Memory B cell (primary cell): ENCODE data around the gene ARHGEF40.

Source experiments
- ATAC-seq: fragments of 150-1000 bp; cut with Tn5 transposase; 2 replicates; pipeline ENCODE4 v1.10.0; 2021; ENCODE audit warnings: low read depth, mild to moderate bottlenecking, moderate library complexity
- DNase-seq, 2 donors: peaks; one replicate each; pipeline ENCODE4 v3.0.0; 2022; ENCODE audit warnings: low spot score in 2 of 2
- H3K27ac Mint-ChIP-seq: one replicate; pipeline ENCODE4 v1.8.0; 2022; ENCODE audit warnings: mild to moderate bottlenecking, moderate library complexity, mixed read lengths
- H3K27me3 Mint-ChIP-seq: one replicate; pipeline ENCODE4 v1.8.0; 2022; ENCODE audit warnings: mixed read lengths
- H3K36me3 Mint-ChIP-seq: one replicate; pipeline ENCODE4 v1.8.0; 2022; ENCODE audit warnings: mild to moderate bottlenecking, mixed read lengths
- H3K4me1 Mint-ChIP-seq: one replicate; pipeline ENCODE4 v1.8.0; 2022; ENCODE audit warnings: mixed read lengths
- H3K4me3 Mint-ChIP-seq: one replicate; pipeline ENCODE4 v1.8.0; 2022; ENCODE audit warnings: mild to moderate bottlenecking, moderate library complexity, mixed read lengths
- H3K9me3 Mint-ChIP-seq: one replicate; pipeline ENCODE4 v1.8.0; 2022; ENCODE audit warnings: mixed read lengths

ARHGEF40 gene

DNA sequence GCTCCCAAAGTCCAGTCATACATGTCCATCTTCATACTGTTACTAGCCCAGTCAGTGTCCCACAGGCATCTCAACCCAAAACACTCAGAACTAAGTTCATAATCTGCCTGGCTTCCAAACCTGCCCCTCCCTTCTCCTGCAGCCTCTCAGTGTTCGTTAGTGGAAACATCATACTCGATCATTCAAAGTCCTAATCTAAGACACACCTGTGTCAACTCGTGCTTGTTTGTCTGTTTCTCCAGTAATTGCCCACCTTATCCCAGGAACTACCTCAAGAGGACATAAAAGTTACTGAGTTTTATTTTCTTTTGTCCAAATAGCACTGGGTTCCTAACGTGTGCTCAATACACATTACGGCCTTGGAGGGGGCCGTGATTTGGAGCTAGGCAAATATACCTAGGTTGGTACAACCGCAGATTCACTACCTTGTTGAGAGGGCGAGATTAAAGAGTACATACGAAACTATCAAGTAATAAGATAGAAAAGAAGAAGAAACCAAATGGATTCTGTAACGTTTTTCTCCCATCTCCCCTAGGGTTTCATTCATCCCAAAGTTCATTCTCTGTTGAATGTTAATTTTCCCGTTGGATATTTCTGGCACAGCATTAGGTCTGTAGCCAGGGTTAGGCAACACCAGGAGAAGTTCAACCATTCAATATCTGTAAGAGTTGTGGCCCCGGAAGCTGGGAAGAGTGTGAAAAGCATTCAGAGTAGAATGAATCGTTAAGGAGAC, 9.3 kb upstream of the ARHGEF40 start:
- H3K4me3 Mint-ChIP-seq = no peak overlapping the region
- H3K27ac Mint-ChIP-seq = no peak overlapping the region
- H3K27me3 Mint-ChIP-seq = peaks cover 26% of the 10 kb centered on the region
- DNase-seq (no peak), ATAC-seq (no peak)
- H3K4me1 Mint-ChIP-seq = no peaks in the 10 kb centered on the region
- H3K36me3 Mint-ChIP-seq = no peaks in the 10 kb centered on the region
- H3K9me3 Mint-ChIP-seq = no peaks in the 10 kb centered on the region

DNA sequence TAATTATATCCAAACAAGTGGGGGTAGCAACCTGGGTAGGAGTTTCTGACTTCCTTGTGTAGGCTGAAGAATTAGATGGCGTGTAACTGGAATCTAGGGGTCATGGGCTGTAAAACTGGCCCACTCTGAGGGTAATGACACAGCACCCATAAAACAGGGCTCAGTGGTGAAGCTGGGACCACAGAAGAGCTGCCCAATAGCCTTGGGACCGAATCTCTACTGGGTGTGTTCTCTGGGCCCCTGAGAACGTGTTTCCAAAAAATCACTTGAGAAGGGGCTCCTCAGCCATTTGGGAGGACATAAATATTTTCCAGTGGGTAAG, 8.8 kb upstream of the ARHGEF40 start:
- H3K36me3 Mint-ChIP-seq = no peaks in the 10 kb centered on the region
- DNase-seq (no peak), ATAC-seq (no peak)
- H3K4me3 Mint-ChIP-seq = no peak overlapping the region
- no peaks in the 10 kb centered on the region for H3K4me1 Mint-ChIP-seq
- no peaks in the 10 kb centered on the region for H3K9me3 Mint-ChIP-seq
- no peak overlapping the region for H3K27ac Mint-ChIP-seq
- H3K27me3 Mint-ChIP-seq = peaks cover 28% of the 10 kb centered on the region

DNA sequence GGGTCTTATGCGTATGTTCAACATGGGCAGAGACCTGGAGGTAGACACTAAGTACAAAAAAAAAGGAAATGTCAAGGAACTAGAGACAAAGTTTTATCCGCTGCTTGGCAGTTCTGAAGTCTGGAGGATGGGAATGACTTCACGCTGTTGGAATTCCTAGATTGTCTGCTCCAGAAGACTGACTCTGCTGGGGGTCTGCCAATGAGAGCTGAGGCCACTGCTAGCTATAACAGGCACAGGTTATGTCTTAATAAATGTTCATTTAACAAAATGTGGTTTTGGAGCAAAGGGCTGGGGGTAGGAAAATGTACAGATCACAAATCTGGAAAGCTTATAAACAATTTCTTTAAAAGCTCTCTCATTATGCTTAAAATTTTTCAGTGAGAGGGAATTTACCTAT, 6.6 kb upstream of the ARHGEF40 start:
- no peak overlapping the region for H3K27ac Mint-ChIP-seq
- no peak for DNase-seq
- H3K36me3 Mint-ChIP-seq = no peaks in the 10 kb centered on the region
- peaks cover 25% of the 10 kb centered on the region for H3K27me3 Mint-ChIP-seq
- H3K9me3 Mint-ChIP-seq = no peaks in the 10 kb centered on the region
- no peak for ATAC-seq
- peaks cover 2% of the 10 kb centered on the region for H3K4me1 Mint-ChIP-seq
- no peak overlapping the region for H3K4me3 Mint-ChIP-seq

DNA sequence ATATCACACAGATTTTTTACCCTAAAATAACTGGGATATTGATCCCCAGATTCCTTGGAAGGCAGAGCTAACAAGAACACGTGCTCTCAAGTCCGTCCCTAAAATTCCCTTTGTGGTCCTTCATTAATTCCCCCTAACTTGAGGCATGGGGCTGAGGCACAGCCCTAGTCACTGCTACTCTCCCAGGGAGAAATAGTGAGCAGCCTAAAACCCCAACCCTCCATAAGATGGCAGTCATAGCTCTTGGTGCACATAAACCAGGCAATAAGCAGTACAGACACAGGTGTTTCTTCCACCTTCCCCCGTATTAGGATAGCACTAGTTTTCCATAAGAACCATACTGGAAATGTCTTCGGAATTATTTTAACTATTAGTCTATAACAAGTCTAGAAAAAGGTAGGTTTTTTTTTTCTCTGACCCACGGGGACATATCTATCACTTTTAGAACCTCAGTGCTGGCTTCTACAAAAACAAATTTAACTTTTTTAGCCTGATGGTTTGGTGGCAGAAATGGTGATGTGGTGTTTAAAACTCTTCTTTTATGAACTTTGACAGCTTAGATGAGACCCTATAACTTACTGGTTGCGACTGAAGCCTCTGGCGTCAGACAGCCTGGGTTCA, 3.1 kb upstream of the ARHGEF40 start:
- no peak for DNase-seq
- Mint-ChIP-seq H3K27me3 (peaks cover 27% of the 10 kb centered on the region), H3K4me3 (no peak overlapping the region), H3K4me1 (peaks cover 31% of the 10 kb centered on the region), H3K36me3 (no peaks in the 10 kb centered on the region), H3K9me3 (no peaks in the 10 kb centered on the region), H3K27ac (no peak overlapping the region)
- peak; percentile 38 for ATAC-seq

DNA sequence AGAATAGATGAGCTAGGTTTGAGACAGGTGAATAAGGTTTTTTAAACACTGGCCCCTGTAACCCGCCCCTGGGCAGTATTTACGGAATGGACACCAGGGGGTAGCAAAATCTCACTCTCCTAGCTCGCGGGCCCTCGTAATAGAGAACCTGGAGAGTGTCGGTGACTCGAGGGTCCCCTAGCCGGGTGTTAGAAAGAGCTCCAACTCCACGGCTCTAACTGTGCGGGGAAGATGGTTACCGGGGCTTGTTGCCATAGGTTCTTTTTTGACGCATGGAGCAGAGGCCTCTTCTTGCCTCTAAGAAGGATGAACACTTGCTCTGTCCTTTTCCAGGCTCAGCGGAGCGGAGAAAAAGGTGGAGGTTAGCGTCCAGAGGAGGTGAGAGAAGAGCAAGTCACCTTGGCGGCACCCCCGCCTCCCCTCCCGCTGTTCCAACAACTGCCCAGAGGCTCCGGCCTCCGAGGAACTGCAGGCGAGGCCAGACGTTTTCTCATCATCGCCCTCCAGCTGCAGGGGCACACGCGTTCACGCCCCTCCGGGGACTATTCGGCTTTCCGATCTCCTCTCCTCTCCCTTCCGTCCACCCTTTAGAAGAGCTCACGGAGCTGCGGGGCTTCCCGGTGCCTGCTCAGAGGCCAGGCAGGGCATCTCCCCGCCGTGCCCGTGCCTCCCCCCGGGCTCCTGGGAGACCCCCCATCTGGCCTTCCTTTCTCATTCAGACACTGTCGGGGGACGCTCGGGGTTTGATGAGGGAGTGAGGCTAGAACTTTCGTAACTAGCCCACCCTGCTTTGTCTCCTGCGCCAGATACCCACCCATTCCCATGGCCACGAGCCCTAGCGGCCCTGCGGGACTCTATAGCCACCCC, 1.4 kb upstream of the ARHGEF40 start:
- peak; percentile 60 for ATAC-seq
- peaks cover 40% of the 10 kb centered on the region for H3K4me1 Mint-ChIP-seq
- H3K36me3 Mint-ChIP-seq = no peaks in the 10 kb centered on the region
- H3K27me3 Mint-ChIP-seq = peaks cover 25% of the 10 kb centered on the region
- no peaks in the 10 kb centered on the region for H3K9me3 Mint-ChIP-seq
- peak overlapping the region; percentile 87 for H3K4me3 Mint-ChIP-seq
- no peak overlapping the region for H3K27ac Mint-ChIP-seq
- DNase-seq = peak; percentile 44 to 47

DNA sequence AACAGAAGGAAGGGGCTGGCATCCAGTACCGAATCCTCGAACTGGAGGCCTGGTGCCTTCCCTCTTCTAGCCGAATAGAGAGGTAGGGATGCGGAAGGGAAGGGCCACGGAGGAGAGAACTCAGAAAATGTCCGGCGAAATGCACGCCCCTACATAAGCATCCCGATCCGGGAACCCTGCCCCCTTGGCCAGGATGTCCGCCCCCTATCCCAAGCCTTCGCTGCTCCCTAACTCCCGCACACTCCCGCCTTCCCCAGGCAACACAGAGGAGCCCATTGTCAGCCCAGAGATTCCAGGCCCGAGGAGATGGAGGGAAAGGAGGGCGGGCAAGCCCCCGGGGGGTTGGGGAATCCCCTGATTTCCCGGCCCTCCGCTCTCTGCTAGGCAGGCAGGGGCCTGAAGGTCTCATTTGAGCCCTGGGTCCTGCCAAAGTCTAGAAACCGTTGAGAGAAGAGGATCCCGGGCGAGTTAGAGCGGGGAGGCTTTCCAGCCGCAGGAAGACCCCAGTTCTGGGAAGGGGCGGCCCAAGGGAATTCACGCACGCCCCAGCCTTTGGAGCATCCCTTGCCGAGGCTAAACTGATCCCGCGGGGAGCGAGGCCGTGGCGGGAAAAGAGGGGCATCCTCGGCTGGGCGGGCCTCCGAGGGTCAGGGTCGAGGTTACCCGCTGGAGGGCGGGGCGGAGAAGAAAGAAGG, 569 bp upstream of the ARHGEF40 start:
- H3K9me3 Mint-ChIP-seq = no peaks in the 10 kb centered on the region
- H3K4me3 Mint-ChIP-seq = peak overlapping the region; percentile 87
- ATAC-seq (no peak), DNase-seq (peak; percentile 20 to 36)
- no peaks in the 10 kb centered on the region for H3K36me3 Mint-ChIP-seq
- peak overlapping the region; percentile 81 for H3K27ac Mint-ChIP-seq
- peaks cover 40% of the 10 kb centered on the region for H3K4me1 Mint-ChIP-seq
- peaks cover 25% of the 10 kb centered on the region for H3K27me3 Mint-ChIP-seq

DNA sequence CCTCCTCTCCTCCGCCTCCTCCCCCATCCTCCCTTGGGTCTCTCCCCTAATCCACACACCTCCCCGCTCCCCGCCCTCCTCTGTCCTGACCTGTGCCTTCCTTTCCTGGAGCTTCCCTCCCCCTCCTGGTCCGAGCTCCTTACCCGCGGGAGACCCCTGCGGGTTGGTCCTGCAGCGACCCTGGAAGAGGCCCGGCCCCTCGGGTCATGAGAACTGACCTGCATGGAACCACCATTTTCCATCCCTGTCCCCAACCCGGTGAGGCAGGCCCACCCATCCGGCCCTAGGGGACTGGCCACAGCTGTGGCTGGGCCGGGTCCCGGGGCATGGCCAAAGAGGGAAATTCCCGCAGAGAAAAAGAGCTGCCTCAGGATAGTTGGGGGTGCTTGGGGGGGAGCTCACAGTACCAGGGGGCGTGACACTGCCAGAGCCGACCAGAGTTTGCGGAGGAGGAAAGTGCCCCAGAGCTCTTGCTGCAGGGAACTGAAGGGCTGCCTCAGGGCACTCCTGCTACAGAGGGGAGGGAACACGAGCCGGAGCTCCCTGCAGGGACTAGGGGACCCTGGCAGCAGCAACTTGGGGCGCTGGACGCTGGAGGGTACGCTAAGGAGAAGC, 613 bp downstream of the ARHGEF40 start:
- Mint-ChIP-seq H3K4me3 (peak overlapping the region; percentile 89), H3K27me3 (peaks cover 22% of the 10 kb centered on the region), H3K4me1 (peaks cover 40% of the 10 kb centered on the region), H3K27ac (peak overlapping the region; percentile 17), H3K9me3 (no peaks in the 10 kb centered on the region), H3K36me3 (no peaks in the 10 kb centered on the region)
- DNase-seq (peak; percentile 11 to 27), ATAC-seq (peak; percentile 28)

DNA sequence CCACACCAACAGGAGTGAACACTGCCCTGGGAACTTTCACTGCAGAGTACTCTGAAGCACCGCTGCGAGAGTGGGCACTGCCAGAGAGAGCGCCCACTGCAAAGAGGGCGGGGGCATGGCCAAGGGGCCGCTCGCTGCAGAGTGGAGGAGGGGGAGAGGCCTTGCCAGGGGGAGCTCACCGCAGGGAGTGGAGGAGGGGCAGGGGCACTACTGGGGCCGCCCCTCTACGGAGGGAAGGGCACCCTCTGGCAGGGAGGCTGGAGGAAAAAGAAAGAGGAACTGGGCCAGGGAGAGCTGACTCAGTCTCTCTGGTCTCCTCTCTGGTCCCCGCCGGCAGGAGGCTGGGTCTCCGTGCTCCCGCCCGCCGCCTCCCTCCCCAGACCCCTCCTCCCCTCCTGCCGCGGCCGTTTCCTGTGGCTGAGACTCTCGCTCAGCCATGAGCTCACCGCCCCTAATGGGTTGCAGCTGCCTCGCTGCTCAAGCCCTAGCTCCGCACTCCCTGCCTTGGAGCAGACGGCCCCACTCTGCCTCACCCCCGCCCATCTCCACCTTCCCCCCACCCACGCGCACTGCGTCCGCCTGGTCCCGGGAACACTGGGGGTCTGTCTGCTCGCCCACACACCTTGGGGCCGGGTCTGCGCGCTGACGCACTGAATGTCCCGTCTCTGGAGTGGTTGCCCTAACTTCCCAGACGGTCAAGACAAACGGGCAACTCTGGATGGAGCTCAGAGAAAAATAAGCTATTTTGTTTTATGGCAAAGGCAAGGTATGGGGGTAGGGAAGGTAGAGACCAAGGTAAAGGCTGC, 1.3 kb downstream of the ARHGEF40 start:
- Mint-ChIP-seq H3K36me3 (no peaks in the 10 kb centered on the region), H3K27me3 (peaks cover 22% of the 10 kb centered on the region), H3K4me3 (peak overlapping the region; percentile 89), H3K27ac (peak overlapping the region; percentile 17), H3K9me3 (no peaks in the 10 kb centered on the region), H3K4me1 (peaks cover 40% of the 10 kb centered on the region)
- ATAC-seq = peak; percentile 57
- DNase-seq = peak; percentile 28 to 56

DNA sequence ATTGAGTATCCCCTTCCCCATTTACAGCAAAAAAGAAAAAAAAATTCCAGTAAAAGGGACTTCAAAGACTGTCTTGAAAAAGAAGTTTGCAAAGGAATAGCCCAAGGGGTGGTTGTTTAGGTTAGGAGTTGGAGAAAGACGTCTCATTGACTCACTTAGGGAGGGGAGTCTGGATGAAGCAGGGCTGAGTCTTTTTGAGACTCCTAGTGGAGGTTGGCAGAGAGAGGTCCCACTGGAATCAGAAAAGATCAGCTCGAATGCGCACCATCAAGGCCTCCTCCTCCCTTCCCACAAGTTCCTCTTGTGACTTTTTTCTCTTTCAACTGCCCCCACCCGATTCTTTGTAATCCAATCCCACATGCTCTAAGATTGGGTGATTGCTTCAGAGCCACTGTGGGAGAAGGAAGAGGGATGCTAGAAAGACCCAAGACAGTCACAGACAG, 1.9 kb downstream of the ARHGEF40 start:
- peaks cover 40% of the 10 kb centered on the region for H3K4me1 Mint-ChIP-seq
- H3K9me3 Mint-ChIP-seq = no peaks in the 10 kb centered on the region
- H3K27ac Mint-ChIP-seq = no peak overlapping the region
- no peak for ATAC-seq
- peaks cover 22% of the 10 kb centered on the region for H3K27me3 Mint-ChIP-seq
- peak overlapping the region; percentile 89 for H3K4me3 Mint-ChIP-seq
- DNase-seq = no peak
- no peaks in the 10 kb centered on the region for H3K36me3 Mint-ChIP-seq

DNA sequence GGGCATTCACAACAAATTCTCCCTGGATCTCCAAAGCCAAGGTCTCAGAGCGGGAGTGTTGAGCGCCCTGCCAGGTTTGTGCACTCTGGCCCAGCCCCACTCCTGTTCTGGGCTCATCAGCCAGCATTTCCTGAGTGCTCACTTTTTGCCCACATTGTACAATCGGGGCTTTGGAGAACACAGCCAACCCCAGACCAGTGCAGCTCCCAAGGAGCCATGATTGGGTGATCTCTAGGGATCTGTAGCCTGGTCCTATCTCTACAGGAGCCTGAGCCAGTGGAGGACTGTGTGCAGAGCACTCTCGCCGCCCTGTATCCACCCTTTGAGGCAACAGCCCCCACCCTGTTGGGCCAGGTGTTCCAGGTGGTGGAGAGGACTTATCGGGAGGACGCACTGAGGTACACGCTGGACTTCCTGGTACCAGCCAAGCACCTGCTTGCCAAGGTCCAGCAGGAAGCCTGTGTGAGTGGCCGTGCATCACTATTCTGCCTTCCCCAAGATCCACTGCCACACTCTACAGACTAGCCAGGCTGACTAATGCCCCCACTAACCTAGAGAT, 2.8 kb downstream of the ARHGEF40 start:
- Mint-ChIP-seq H3K27me3 (peaks cover 22% of the 10 kb centered on the region), H3K4me3 (no peak overlapping the region), H3K36me3 (no peaks in the 10 kb centered on the region), H3K4me1 (peaks cover 40% of the 10 kb centered on the region), H3K27ac (no peak overlapping the region), H3K9me3 (no peaks in the 10 kb centered on the region)
- ATAC-seq = no peak
- DNase-seq = no peak

DNA sequence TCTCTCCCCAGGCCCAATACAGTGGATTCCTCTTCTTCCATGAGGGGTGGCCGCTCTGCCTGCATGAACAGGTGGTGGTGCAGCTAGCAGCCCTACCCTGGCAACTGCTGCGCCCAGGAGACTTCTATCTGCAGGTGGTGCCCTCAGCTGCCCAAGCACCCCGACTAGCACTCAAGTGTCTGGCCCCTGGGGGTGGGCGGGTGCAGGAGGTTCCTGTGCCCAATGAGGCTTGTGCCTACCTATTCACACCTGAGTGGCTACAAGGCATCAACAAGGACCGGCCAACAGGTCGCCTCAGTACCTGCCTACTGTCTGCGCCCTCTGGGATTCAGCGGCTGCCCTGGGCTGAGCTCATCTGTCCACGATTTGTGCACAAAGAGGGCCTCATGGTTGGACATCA, 3.8 kb downstream of the ARHGEF40 start:
- H3K27me3 Mint-ChIP-seq = peaks cover 19% of the 10 kb centered on the region
- no peak overlapping the region for H3K27ac Mint-ChIP-seq
- ATAC-seq (no peak), DNase-seq (no peak)
- no peaks in the 10 kb centered on the region for H3K36me3 Mint-ChIP-seq
- no peak overlapping the region for H3K4me3 Mint-ChIP-seq
- peaks cover 33% of the 10 kb centered on the region for H3K4me1 Mint-ChIP-seq
- H3K9me3 Mint-ChIP-seq = no peaks in the 10 kb centered on the region

DNA sequence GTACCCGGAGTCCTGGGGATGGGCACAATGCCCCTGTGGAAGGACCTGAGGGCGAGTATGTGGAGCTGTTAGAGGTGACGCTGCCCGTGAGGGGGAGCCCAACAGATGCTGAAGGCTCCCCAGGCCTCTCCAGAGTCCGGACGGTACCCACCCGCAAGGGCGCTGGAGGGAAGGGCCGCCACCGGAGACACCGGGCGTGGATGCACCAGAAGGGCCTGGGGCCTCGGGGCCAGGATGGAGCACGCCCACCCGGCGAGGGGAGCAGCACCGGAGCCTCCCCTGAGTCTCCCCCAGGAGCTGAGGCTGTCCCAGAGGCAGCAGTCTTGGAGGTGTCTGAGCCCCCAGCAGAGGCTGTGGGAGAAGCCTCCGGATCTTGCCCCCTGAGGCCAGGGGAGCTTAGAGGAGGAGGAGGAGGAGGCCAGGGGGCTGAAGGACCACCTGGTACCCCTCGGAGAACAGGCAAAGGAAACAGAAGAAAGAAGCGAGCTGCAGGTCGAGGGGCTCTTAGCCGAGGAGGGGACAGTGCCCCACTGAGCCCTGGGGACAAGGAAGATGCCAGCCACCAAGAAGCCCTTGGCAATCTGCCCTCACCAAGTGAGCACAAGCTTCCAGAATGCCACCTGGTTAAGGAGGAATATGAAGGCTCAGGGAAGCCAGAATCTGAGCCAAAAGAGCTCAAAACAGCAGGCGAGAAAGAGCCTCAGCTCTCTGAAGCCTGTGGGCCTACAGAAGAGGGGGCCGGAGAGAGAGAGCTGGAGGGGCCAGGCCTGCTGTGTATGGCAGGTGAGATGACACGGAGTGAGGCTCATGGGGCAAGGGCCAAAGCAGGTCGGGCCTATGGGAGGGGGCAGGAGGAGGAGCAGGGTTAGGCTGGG, 4.5 kb downstream of the ARHGEF40 start:
- ATAC-seq = no peak
- H3K27ac Mint-ChIP-seq = no peak overlapping the region
- peaks cover 26% of the 10 kb centered on the region for H3K4me1 Mint-ChIP-seq
- H3K36me3 Mint-ChIP-seq = no peaks in the 10 kb centered on the region
- no peaks in the 10 kb centered on the region for H3K9me3 Mint-ChIP-seq
- DNase-seq = no peak
- peaks cover 14% of the 10 kb centered on the region for H3K27me3 Mint-ChIP-seq
- H3K4me3 Mint-ChIP-seq = no peak overlapping the region
